PC-3 (cell line): ENCODE results near the gene OTUB1.

Experiments used
- EZH2 ChIP-seq: fragments of 300-600 bp; sonication (generic); IDR thresholded peaks from one replicate; pipeline ENCODE4 v1.6.1; 2017; ENCODE audit warnings: antibody characterized with exemption, mild to moderate bottlenecking, low read length; ENCODE audit not compliant: unreplicated experiment
- EZH2phosphoT487 ChIP-seq: fragments of 300-600 bp; sonication (generic); IDR thresholded peaks from 2 replicates; pipeline ENCODE4 v1.6.1; 2018; ENCODE audit warnings: mild to moderate bottlenecking, antibody characterized with exemption, low read length, borderline replicate concordance
- TF ChIP-seq, protein P1 (sequence below): fragments of 300-600 bp; sonication (generic); conservative IDR thresholded peaks from 2 replicates; pipeline ENCODE4 v1.5.1; 2017; ENCODE audit warnings: antibody characterized with exemption, low read depth, mild to moderate bottlenecking, low read length

DNA sequence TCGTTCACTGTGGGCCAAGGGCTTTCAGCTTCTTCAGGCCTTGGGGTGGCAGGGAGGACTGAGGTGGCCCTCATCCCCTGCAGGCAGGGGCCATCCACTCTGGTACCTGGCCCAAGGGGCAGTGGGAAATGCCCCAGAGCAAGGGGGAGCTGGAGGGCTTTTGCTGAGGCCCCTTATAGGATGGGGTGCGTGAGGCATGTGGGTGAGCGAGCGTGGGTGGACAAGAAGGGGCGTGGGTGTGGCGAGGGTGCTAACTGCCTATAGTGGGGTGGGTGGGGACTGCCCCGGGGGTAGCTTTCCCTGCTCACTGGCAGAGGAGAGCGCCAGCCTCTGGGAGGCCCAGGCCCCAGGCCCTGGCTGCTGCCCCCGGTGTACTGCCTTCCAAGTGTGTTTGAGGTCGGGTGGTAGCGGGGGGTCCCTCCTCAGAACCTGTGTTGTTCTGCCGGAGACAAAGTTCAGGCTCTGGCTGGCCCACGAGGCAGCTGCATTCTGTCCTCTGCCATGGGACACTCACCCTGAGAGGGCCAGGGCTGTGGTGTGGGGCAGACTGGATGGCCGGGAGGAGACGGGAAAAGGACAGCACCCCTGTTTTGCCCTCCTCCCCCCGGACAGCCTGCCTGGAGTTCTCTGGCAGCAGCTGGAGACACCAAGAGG is 52.9 kb downstream of the OTUB1 start:
- TF ChIP-seq, protein P1, sequence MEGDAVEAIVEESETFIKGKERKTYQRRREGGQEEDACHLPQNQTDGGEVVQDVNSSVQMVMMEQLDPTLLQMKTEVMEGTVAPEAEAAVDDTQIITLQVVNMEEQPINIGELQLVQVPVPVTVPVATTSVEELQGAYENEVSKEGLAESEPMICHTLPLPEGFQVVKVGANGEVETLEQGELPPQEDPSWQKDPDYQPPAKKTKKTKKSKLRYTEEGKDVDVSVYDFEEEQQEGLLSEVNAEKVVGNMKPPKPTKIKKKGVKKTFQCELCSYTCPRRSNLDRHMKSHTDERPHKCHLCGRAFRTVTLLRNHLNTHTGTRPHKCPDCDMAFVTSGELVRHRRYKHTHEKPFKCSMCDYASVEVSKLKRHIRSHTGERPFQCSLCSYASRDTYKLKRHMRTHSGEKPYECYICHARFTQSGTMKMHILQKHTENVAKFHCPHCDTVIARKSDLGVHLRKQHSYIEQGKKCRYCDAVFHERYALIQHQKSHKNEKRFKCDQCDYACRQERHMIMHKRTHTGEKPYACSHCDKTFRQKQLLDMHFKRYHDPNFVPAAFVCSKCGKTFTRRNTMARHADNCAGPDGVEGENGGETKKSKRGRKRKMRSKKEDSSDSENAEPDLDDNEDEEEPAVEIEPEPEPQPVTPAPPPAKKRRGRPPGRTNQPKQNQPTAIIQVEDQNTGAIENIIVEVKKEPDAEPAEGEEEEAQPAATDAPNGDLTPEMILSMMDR, result no peak
- TF ChIP-seq EZH2phosphoT487 (no peak), EZH2 (no peak)
